K562 (cell line): ENCODE measurements around the gene TMEM161B. TPM values are rescaled to one million over a fixed set of nuclear protein-coding genes. Genes with fewer than 3 reads are reported as not detected.

Experiments used
- ATAC-seq: fragments of 200-7000 bp; cut with Tn5 transposase; 3 replicates; pipeline ENCODE4 v1.9.1; 2020; ENCODE audit warnings: moderate library complexity
- BruUV-seq: library from RNA; stranded (reverse); fragments of 400-500 nt; replicated peaks from 2 replicates; lab custom pipeline; 2021; lab: Mats Ljungman, UMichigan
- CTCF ChIA-PET: fragments of 300-600 bp; formaldehyde crosslinking; extraction: SDS; loops from one replicate; lab custom pipeline; 2021; ENCODE audit warnings: low intra/inter-chr PET ratio; lab: Yijun Ruan, JAX
- POLR2A ChIA-PET: fragments of 300-600, 350-650 bp; sonication (Branson Sonifier 250); formaldehyde crosslinking; extraction: SDS; loops from one replicate; lab custom pipeline; 2021; ENCODE audit warnings: antibody characterized with exemption, inconsistent platforms; lab: Yijun Ruan, JAX
- DNase-seq, 4 experiments: peaks; one replicate each; pipeline versions ENCODE4 v3.0.0 to v3.0.0-alpha.2; 2011 to 2018; ENCODE audit warnings: low spot score in 3 of 4, mixed read lengths in 3 of 4; ENCODE audit errors: extremely low read depth in 1 of 4
- FAIRE-seq: peaks from 2 replicates; lab custom pipeline; 2011; peaks lifted over from hg19 to GRCh38; lab: Jason Lieb, UNC
- H2AFZ ChIP-seq: 2 replicates; pipeline ENCODE4 v1.6.0; 2011; ENCODE audit warnings: low read depth, low read length, control low read depth, inconsistent platforms
- H3K27ac ChIP-seq: fragments of 200-600 bp; 3 replicates; pipeline ENCODE4 v1.8.0; 2011; ENCODE audit warnings: low read depth, mild to moderate bottlenecking, control low read depth, inconsistent platforms, low read length, moderate library complexity, mixed read lengths; ENCODE audit errors: extremely low read depth
- H3K27me3 ChIP-seq, 2 experiments: fragments of 300-600 bp in 1 of 2; 2 replicates in 1 of 2; 3 replicates in 1 of 2; pipeline versions ENCODE4 v1.6.0 to v1.8.0; 2011; ENCODE audit warnings: inconsistent platforms in 2 of 2, low read length in 2 of 2, mild to moderate bottlenecking in 1 of 2, mixed read lengths in 1 of 2, moderate library complexity in 1 of 2; ENCODE audit not compliant: control insufficient read depth in 2 of 2, insufficient read depth in 2 of 2
- H3K36me3 ChIP-seq: fragments of 300-600 bp; 3 replicates; pipeline ENCODE4 v1.8.0; 2011; ENCODE audit warnings: mild to moderate bottlenecking, low read length, inconsistent platforms; ENCODE audit not compliant: control insufficient read depth, insufficient read depth
- H3K4me1 ChIP-seq, 2 experiments: fragments of 200-600 bp in 1 of 2; replicated peaks in 1 of 2; 2 replicates in 1 of 2; 3 replicates in 1 of 2; pipeline versions ENCODE4 v1.5.1 to v1.8.0; 2011; ENCODE audit warnings: inconsistent platforms in 2 of 2, low read length in 2 of 2, mild to moderate bottlenecking in 1 of 2, mixed read lengths in 1 of 2, moderate library complexity in 1 of 2; ENCODE audit not compliant: control insufficient read depth in 2 of 2, insufficient read depth in 2 of 2
- H3K4me2 ChIP-seq: 2 replicates; pipeline ENCODE4 v1.6.1; 2011; ENCODE audit warnings: low read length, control low read depth, inconsistent platforms, mixed read lengths; ENCODE audit not compliant: insufficient read depth
- H3K4me3 ChIP-seq: fragments of 200-600 bp; sonication (generic), shearing (Covaris generic); 2 replicates; pipeline ENCODE4 v1.5.1; 2016; ENCODE audit warnings: control low read depth, inconsistent platforms
- H3K79me2 ChIP-seq: fragments of 200-600 bp; 3 replicates; pipeline ENCODE4 v1.8.0; 2011; ENCODE audit warnings: low read length, inconsistent platforms; ENCODE audit not compliant: control insufficient read depth, insufficient read depth
- H3K9ac ChIP-seq, 2 experiments: 2 replicates each; pipeline versions ENCODE4 v1.6.0 to v1.6.1; 2011; ENCODE audit warnings: low read depth in 2 of 2, low read length in 2 of 2, control low read depth in 1 of 2, inconsistent platforms in 1 of 2, mild to moderate bottlenecking in 1 of 2, mixed read lengths in 1 of 2; ENCODE audit not compliant: insufficient read depth in 1 of 2
- H3K9me1 ChIP-seq: one replicate; pipeline ENCODE4 v1.6.0; 2011; ENCODE audit warnings: inconsistent platforms, mild to moderate bottlenecking, low read length, moderate library complexity; ENCODE audit not compliant: control insufficient read depth, insufficient read depth
- H3K9me3 ChIP-seq: replicated peaks from 2 replicates; pipeline ENCODE4 v1.5.1; 2011; ENCODE audit warnings: low read depth, low read length, inconsistent platforms; ENCODE audit not compliant: control insufficient read depth, insufficient read depth
- H4K20me1 ChIP-seq: replicated peaks from 2 replicates; pipeline ENCODE4 v1.6.1; 2011; ENCODE audit warnings: low read length, inconsistent platforms, mixed read lengths; ENCODE audit not compliant: control insufficient read depth, insufficient read depth
- CSDE1 ChIP-seq, 2 experiments: fragments of 450-650 bp; IDR thresholded peaks; 2 replicates each; pipeline ENCODE4 v1.6.1; 2016; ENCODE audit warnings: mild to moderate bottlenecking in 1 of 2
- ILF3 ChIP-seq: fragments of 450-650 bp; IDR thresholded peaks from 2 replicates; pipeline ENCODE4 v1.6.1; 2018; ENCODE audit warnings: antibody characterized with exemption, mild to moderate bottlenecking, moderate library complexity, borderline replicate concordance
- KDM4B ChIP-seq, 2 experiments: fragments of 450-650 bp in 1 of 2; sonication (generic) in 1 of 2; IDR thresholded peaks; 2 replicates each; pipeline ENCODE4 v1.6.1; 2016 to 2017; ENCODE audit warnings: borderline replicate concordance in 2 of 2, antibody characterized with exemption in 1 of 2, low read depth in 1 of 2, mild to moderate bottlenecking in 1 of 2
- NR0B1 ChIP-seq: fragments of 450-650 bp; IDR thresholded peaks from one replicate; pipeline ENCODE4 v1.6.1; 2018; ENCODE audit warnings: mild to moderate bottlenecking, moderate library complexity; ENCODE audit not compliant: partially characterized antibody
- POLR2B ChIP-seq: fragments of 450-650 bp; IDR thresholded peaks from 2 replicates; pipeline ENCODE4 v1.6.1; 2018; ENCODE audit warnings: low read depth; ENCODE audit not compliant: partially characterized antibody
- SETDB1 ChIP-seq: IDR thresholded peaks from one replicate; pipeline ENCODE4 v1.6.1; 2012; ENCODE audit warnings: low read length, control low read depth, inconsistent platforms
- TEAD1 ChIP-seq, 2 experiments: fragments of 450-650 bp in 1 of 2; sonication (generic) in 1 of 2; formaldehyde crosslinking; IDR thresholded peaks; 2 replicates each; pipeline versions ENCODE4 v1.4.0 to v1.8.0; 2020 to 2022; ENCODE audit warnings: mild to moderate bottlenecking in 2 of 2, missing genetic modification reagents in 1 of 2
- ZBTB43 ChIP-seq: sonication (generic); formaldehyde crosslinking; IDR thresholded peaks from 2 replicates; pipeline ENCODE4 v1.8.0; 2023; ENCODE audit warnings: mild to moderate bottlenecking, missing genetic modification reagents
- ZBTB7A ChIP-seq: IDR thresholded peaks from 2 replicates; pipeline ENCODE4 v1.6.1; 2011; ENCODE audit warnings: low read depth, mild to moderate bottlenecking, low read length, moderate library complexity, borderline replicate concordance; ENCODE audit not compliant: control insufficient read depth
- ZC3H8 ChIP-seq: fragments of 450-650 bp; IDR thresholded peaks from 2 replicates; pipeline ENCODE4 v1.6.1; 2017
- ZNF77 ChIP-seq: fragments of 250-450 bp; sonication (Bioruptor Pico); IDR thresholded peaks from 2 replicates; pipeline ENCODE4 v1.5.0; 2020
- WGBS: fragments of 100-300 bp; shearing (Covaris generic); methylation state at CpG from one replicate; pipeline ENCODE4 v1.1.6; 2016; ENCODE audit warnings: low coverage, mixed read lengths; ENCODE audit not compliant: insufficient coverage; ENCODE audit errors: missing lambda C conversion rate; 5-methylcytosine and 5-hydroxymethylcytosine counted together
- in situ Hi-C: fragments of 300-500 bp; cut with MboI; formaldehyde crosslinking; loops from 4 replicates; pipeline ENCODE4 v1.15.0; 2018; ENCODE audit warnings: inconsistent platforms, mixed read lengths
- intact Hi-C: fragments of 100-400 bp; cut with micrococcal nuclease; formaldehyde crosslinking; loops from 2 replicates; pipeline ENCODE4 v1.14.2; 2022
- polyA plus RNA-seq, 8 experiments: library from polyadenylated mRNA; depleted of rRNA in 4 of 8; stranded (reverse) in 5 of 8; unstranded in 3 of 8; fragments of >200 nt; fragmentation: Nextera tagmentation in 2 of 8; fragmentation: Illumina TruSeq in 1 of 8; extraction: Ambion mirVana in 2 of 8; extraction: Trizol in 1 of 8; gene quantifications; 2 replicates each; pipeline versions ENCODE4 v1.2.1 to v1.2.3, GENCODE V29; 2011 to 2014; ENCODE audit warnings: inconsistent platforms in 1 of 8, missing spikeins in 1 of 8
- total RNA-seq, 7 experiments: library from RNA; depleted of rRNA in 6 of 7; stranded (reverse); fragments of >200 nt in 6 of 7; fragmentation: Illumina TruSeq in 2 of 7; extraction: Trizol in 2 of 7; gene quantifications; 2 replicates each; pipeline versions ENCODE4 v1.2.1 to v1.2.3, GENCODE V29; 2011 to 2021; ENCODE audit warnings: low replicate concordance in 1 of 7

TMEM161B gene
- total and polyA plus RNA-seq, 9 of the 15 experiments (the other 6 are each of a cell fraction or from before 2014, with no cell fraction given) = 18.9 to 57.1 (median 40.6) TPM

GRCh38 chr5:88304356-88304755 is 35.7 kb upstream of the TMEM161B start:
- Histone ChIP-seq H3K9me1 (no peaks in the 10 kb centered on the region), H3K4me2 (no peak overlapping the region), H3K27me3 (no peaks in the 10 kb centered on the region), H3K27ac (no peak overlapping the region), H3K4me1 (no peaks in the 10 kb centered on the region), H3K79me2 (no peaks in the 10 kb centered on the region), H3K4me3 (no peak overlapping the region), H4K20me1 (no peaks in the 10 kb centered on the region), H3K9ac (no peak overlapping the region), H2AFZ (no peak overlapping the region), H3K36me3 (no peaks in the 10 kb centered on the region), H3K9me3 (no peaks in the 10 kb centered on the region)
- BruUV-seq = no TSS peak
- ATAC-seq (no peak), DNase-seq (no peak), FAIRE-seq (no peak)
- intact Hi-C loops = no loop called here
- TF ChIP-seq KDM4B (IDR thresholded peaks at IDR 0.05; ENCODE audit: borderline replicate concordance in 2 of 2, low read depth in 1 of 2) (no peak), ILF3 (no peak), ZBTB7A (no peak), CSDE1 (IDR thresholded peaks at IDR 0.05) (no peak), NR0B1 (no peak), ZBTB43 (CRISPR knock-in tag) (no peak), ZNF77 (CRISPR knock-in tag) (no peak), POLR2B (no peak), SETDB1 (no peak), ZC3H8 (no peak), TEAD1 (CRISPR knock-in tag; IDR thresholded peaks at IDR 0.05) (no peak)
- ChIA-PET CTCF (no interaction called here), POLR2A (no interaction called here)
- in situ Hi-C loops = no loop called here
- WGBS = 0% methylated on average over 2 of the region's 2 CpGs
